ENCODE measurements around the gene PCCA.

- TF ChIP-seq HMGXB4 (CRISPR knock-in tag; IDR thresholded peaks at IDR 0.05) (no peak), RELA (CRISPR knock-in tag; IDR thresholded peaks at IDR 0.05; ENCODE audit: borderline replicate concordance) (no peak), CTCF (IDR thresholded peaks at IDR 0.05) (no peak), NR1H2 (CRISPR knock-in tag; IDR thresholded peaks at IDR 0.05) (no peak), SP1 (CRISPR knock-in tag; conservative IDR thresholded peaks at IDR 0.05) (no peak), ZNF512 (CRISPR knock-in tag; IDR thresholded peaks at IDR 0.05; ENCODE audit: borderline replicate concordance) (no peak), HMGA2 (CRISPR knock-in tag; IDR thresholded peaks at IDR 0.05) (no peak), ATF2 (CRISPR knock-in tag; IDR thresholded peaks at IDR 0.05; ENCODE audit: borderline replicate concordance, low read depth) (no peak), GRHL2 (CRISPR knock-in tag; IDR thresholded peaks at IDR 0.05; ENCODE audit: insufficient replicate concordance, severe bottlenecking) (no peak), OVOL2 (CRISPR knock-in tag; IDR thresholded peaks at IDR 0.05; ENCODE audit: borderline replicate concordance) (no peak), TCF7 (CRISPR knock-in tag; IDR thresholded peaks at IDR 0.05; ENCODE audit: low read depth) (no peak), MAX (CRISPR knock-in tag; IDR thresholded peaks at IDR 0.05) (no peak), ZNF138 (CRISPR knock-in tag; conservative IDR thresholded peaks at IDR 0.05) (no peak)
Measured at GRCh38 chr13:100395698-100396373, 306.9 kb downstream of the PCCA start.
